Prostate gland (tissue), 2 donors: ENCODE data around the gene DNAJC12. TPM values are rescaled to one million over a fixed set of nuclear protein-coding genes. Genes with fewer than 3 reads are reported as not detected.

ENCODE experiments used
- DNase-seq: peaks from one replicate; pipeline ENCODE4 v3.0.0-alpha.2; 2019; ENCODE audit warnings: low spot score
- H3K27ac ChIP-seq, 2 donors: fragments of 200-600 bp; sonication (generic); 2 replicates each; pipeline ENCODE4 v1.5.1; 2017 to 2019
- H3K27me3 ChIP-seq: fragments of 200-600 bp; sonication (generic); replicated peaks from 2 replicates; pipeline ENCODE4 v1.5.1; 2019; ENCODE audit not compliant: insufficient read depth
- H3K36me3 ChIP-seq, 2 donors: fragments of 200-600 bp; sonication (generic); 1 replicate in 1 of 2; 2 replicates in 1 of 2; pipeline versions ENCODE4 v1.5.1 to v1.8.1; 2017 to 2019
- H3K4me1 ChIP-seq: fragments of 200-600 bp; sonication (generic); replicated peaks from 2 replicates; pipeline ENCODE4 v1.5.1; 2019
- H3K4me3 ChIP-seq, 2 donors: fragments of 200-600 bp; sonication (generic); 2 replicates each; pipeline ENCODE4 v1.5.1; 2017 to 2019
- H3K9me3 ChIP-seq: fragments of 200-600 bp; sonication (generic); 2 replicates; pipeline ENCODE4 v1.5.1; 2017
- POLR2A ChIP-seq: fragments of 450-650 bp; IDR thresholded peaks from one replicate; pipeline ENCODE4 v1.6.1; 2016; ENCODE audit warnings: antibody characterized with exemption, mild to moderate bottlenecking
- POLR2AphosphoS5 ChIP-seq: sonication (generic); formaldehyde crosslinking; IDR thresholded peaks from one replicate; pipeline ENCODE4 v1.6.1; 2017; ENCODE audit warnings: antibody characterized with exemption
- WGBS: methylation state at CpG from one replicate; pipeline ENCODE4 v1.1.5; 2018; 5-methylcytosine and 5-hydroxymethylcytosine counted together
- intact Hi-C: fragments of 100-400 bp; cut with DNase I; formaldehyde crosslinking; loops from one replicate; pipeline ENCODE4 v1.14.2; 2022
- total RNA-seq, 2 donors: library from RNA; depleted of rRNA; stranded (reverse); fragments of >200 nt; gene quantifications; one replicate each; pipeline ENCODE4 v1.1.0, GENCODE V29; 2016
- TF ChIP-seq, protein P1 (sequence below), 4 experiments: fragments of 200-600 bp in 2 of 4; fragments of 450-650 bp in 2 of 4; sonication (generic) in 2 of 4; IDR thresholded peaks; 1 replicate in 3 of 4; 2 replicates in 1 of 4; pipeline ENCODE4 v1.5.1; 2016 to 2019; ENCODE audit warnings: antibody characterized with exemption in 4 of 4, mild to moderate bottlenecking in 2 of 4, moderate library complexity in 2 of 4

DNAJC12 gene
- total RNA-seq, 2 donors from 2014 or later = 6.4 to 22.7 TPM

GRCh38 chr10:67818323-67818722, 19.7 kb downstream of the DNAJC12 start:
- H3K9me3 ChIP-seq = no peaks in the 10 kb centered on the region
- no peaks in the 10 kb centered on the region for H3K27me3 ChIP-seq
- 54% methylated on average over 3 of the region's 3 CpGs for WGBS
- no peaks in the 10 kb centered on the region for H3K36me3 ChIP-seq
- H3K27ac ChIP-seq = no peak overlapping the region
- H3K4me1 ChIP-seq = no peaks in the 10 kb centered on the region
- intact Hi-C loops = no loop called here
- no peak for TF ChIP-seq POLR2A
- TF ChIP-seq POLR2AphosphoS5 = no peak
- TF ChIP-seq, protein P1, sequence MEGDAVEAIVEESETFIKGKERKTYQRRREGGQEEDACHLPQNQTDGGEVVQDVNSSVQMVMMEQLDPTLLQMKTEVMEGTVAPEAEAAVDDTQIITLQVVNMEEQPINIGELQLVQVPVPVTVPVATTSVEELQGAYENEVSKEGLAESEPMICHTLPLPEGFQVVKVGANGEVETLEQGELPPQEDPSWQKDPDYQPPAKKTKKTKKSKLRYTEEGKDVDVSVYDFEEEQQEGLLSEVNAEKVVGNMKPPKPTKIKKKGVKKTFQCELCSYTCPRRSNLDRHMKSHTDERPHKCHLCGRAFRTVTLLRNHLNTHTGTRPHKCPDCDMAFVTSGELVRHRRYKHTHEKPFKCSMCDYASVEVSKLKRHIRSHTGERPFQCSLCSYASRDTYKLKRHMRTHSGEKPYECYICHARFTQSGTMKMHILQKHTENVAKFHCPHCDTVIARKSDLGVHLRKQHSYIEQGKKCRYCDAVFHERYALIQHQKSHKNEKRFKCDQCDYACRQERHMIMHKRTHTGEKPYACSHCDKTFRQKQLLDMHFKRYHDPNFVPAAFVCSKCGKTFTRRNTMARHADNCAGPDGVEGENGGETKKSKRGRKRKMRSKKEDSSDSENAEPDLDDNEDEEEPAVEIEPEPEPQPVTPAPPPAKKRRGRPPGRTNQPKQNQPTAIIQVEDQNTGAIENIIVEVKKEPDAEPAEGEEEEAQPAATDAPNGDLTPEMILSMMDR (IDR thresholded peaks at IDR 0.05) = no peak
- DNase-seq = no peak
- H3K4me3 ChIP-seq = no peak overlapping the region

GRCh38 chr10:67816719-67817118, 21.3 kb downstream of the DNAJC12 start:
- Histone ChIP-seq H3K27me3 (no peaks in the 10 kb centered on the region), H3K36me3 (no peaks in the 10 kb centered on the region), H3K4me3 (no peak overlapping the region), H3K9me3 (no peaks in the 10 kb centered on the region), H3K4me1 (no peaks in the 10 kb centered on the region), H3K27ac (no peak overlapping the region)
- WGBS = 74% methylated on average over 4 of the region's 4 CpGs
- no peak for DNase-seq
- no peak for TF ChIP-seq POLR2A
- no peak for TF ChIP-seq POLR2AphosphoS5
- TF ChIP-seq, protein P1 (IDR thresholded peaks at IDR 0.05) = no peak
- intact Hi-C loops = no loop called here

- H3K27ac ChIP-seq = no peak overlapping the region
- no peaks in the 10 kb centered on the region for H3K27me3 ChIP-seq
- TF ChIP-seq POLR2AphosphoS5 = peak; percentile 73
- no peak for TF ChIP-seq POLR2A
- intact Hi-C loops = no loop called here
- WGBS = 28% methylated on average over 4 of the region's 4 CpGs
- no peak overlapping the region for H3K4me3 ChIP-seq
- H3K4me1 ChIP-seq = no peaks in the 10 kb centered on the region
- no peaks in the 10 kb centered on the region for H3K9me3 ChIP-seq
- H3K36me3 ChIP-seq = no peaks in the 10 kb centered on the region
- peak; percentile 36 for DNase-seq
Observed at GRCh38 chr10:67815571-67816059, 22.4 kb downstream of the DNAJC12 start.

DNA sequence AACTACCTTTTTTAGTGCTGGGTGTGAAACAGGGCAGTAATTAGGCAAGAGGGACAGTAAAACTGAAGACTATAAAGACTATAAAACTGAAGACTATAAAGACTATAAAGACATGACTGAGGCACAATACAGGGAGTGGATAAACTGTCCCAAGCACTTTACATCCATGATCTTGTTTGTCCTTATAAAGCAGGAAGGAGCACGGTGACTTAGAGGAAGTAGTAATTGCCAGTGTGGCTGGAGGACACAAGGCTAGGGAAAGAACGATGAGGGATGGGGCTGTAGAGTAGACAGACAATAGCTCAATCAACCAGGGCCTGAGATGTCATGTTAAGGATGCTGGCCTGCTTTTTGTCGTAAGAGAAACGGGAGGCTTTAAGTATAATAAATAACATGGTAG, 26.0 kb downstream of the DNAJC12 start:
- H3K27me3 ChIP-seq = no peaks in the 10 kb centered on the region
- H3K4me1 ChIP-seq = no peaks in the 10 kb centered on the region
- intact Hi-C loops = no loop called here
- WGBS = 69% methylated on average over 4 of the region's 4 CpGs
- H3K27ac ChIP-seq = no peak overlapping the region
- no peaks in the 10 kb centered on the region for H3K36me3 ChIP-seq
- DNase-seq = no peak
- H3K9me3 ChIP-seq = no peaks in the 10 kb centered on the region
- H3K4me3 ChIP-seq = no peak overlapping the region
- TF ChIP-seq POLR2A (no peak), POLR2AphosphoS5 (no peak)
- TF ChIP-seq, protein P1 (IDR thresholded peaks at IDR 0.05) = no peak

GRCh38 chr10:67809107-67809506, 28.9 kb downstream of the DNAJC12 start:
- no peaks in the 10 kb centered on the region for H3K27me3 ChIP-seq
- no peak for DNase-seq
- no peak for TF ChIP-seq POLR2A
- TF ChIP-seq, protein P1 (IDR thresholded peaks at IDR 0.05) = no peak
- TF ChIP-seq POLR2AphosphoS5 = no peak
- H3K36me3 ChIP-seq = no peaks in the 10 kb centered on the region
- H3K4me1 ChIP-seq = no peaks in the 10 kb centered on the region
- no peak overlapping the region for H3K27ac ChIP-seq
- WGBS = 96% methylated on average over 2 of the region's 2 CpGs
- intact Hi-C loops = no loop called here
- H3K9me3 ChIP-seq = no peaks in the 10 kb centered on the region
- no peak overlapping the region for H3K4me3 ChIP-seq
